Neural cell (in vitro differentiated cells): ENCODE data around the gene TTC17.

ENCODE experiments used
- POLR2AphosphoS5 ChIP-seq: IDR thresholded peaks from 2 replicates; pipeline ENCODE4 v1.6.1; 2012
- TF ChIP-seq, protein P1 (sequence below): fragments of 450-650 bp; IDR thresholded peaks from 2 replicates; pipeline ENCODE4 v1.5.1; 2014; ENCODE audit warnings: antibody characterized with exemption, mild to moderate bottlenecking, moderate library complexity; ENCODE audit not compliant: poor library complexity, severe bottlenecking

DNA sequence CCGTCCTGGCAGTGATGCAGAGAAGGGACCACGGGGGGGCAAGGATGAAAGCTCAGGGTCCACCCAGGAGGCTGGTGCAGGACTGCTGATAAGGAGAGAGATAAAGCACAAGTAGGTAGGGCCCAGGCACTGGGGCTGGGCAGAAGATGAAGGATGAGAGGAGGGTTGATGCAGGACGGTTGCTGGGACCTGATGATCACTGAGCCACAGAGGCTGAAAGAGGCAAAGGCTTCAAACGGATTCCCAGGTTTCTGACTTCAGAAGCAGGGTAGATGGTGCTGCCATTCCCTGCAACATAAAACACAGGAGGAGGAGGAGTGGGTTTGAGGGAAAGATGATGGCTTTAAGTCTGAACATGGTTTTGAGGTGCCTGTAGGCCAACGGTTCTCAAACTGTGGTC is 148.5 kb downstream of the TTC17 start:
- TF ChIP-seq POLR2AphosphoS5: no peak
- TF ChIP-seq, protein P1, sequence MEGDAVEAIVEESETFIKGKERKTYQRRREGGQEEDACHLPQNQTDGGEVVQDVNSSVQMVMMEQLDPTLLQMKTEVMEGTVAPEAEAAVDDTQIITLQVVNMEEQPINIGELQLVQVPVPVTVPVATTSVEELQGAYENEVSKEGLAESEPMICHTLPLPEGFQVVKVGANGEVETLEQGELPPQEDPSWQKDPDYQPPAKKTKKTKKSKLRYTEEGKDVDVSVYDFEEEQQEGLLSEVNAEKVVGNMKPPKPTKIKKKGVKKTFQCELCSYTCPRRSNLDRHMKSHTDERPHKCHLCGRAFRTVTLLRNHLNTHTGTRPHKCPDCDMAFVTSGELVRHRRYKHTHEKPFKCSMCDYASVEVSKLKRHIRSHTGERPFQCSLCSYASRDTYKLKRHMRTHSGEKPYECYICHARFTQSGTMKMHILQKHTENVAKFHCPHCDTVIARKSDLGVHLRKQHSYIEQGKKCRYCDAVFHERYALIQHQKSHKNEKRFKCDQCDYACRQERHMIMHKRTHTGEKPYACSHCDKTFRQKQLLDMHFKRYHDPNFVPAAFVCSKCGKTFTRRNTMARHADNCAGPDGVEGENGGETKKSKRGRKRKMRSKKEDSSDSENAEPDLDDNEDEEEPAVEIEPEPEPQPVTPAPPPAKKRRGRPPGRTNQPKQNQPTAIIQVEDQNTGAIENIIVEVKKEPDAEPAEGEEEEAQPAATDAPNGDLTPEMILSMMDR: no peak
